C4-2B (cell line): Measurements from ENCODE around the gene SYTL3.

Experiments used
- CTCF ChIP-seq: fragments of 450-650 bp; conservative IDR thresholded peaks from 2 replicates; pipeline ENCODE4 v1.5.1; 2017; ENCODE audit warnings: mild to moderate bottlenecking
- ZFX ChIP-seq: fragments of 450-650 bp; IDR thresholded peaks from 2 replicates; pipeline ENCODE4 v1.6.1; 2017

- TF ChIP-seq CTCF: no peak
- TF ChIP-seq ZFX: no peak
Measured at GRCh38 chr6:158698931-158699330, 49.1 kb downstream of the SYTL3 start.
